Measurements from ENCODE around the gene HOXD1.

DNA sequence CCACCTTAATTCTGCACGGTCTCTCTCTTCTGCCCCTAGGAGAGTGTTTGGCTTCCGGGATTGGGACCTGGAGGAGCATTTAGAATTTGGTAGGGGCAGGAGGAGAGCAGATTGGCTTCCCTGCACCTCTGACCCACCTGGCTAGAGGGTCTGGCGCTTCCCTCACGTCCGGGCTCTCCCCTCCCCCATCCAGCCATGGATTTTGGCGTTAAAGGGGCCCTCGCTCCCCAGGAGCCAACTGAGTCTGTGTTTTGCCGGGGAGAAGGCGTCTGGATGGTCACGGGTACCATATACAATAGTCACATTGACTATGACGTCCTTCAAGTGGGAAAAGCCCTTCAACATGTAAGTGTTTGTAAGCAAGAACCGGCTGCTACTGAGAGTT is 24.8 kb upstream of the HOXD1 start:
- TF ChIP-seq POLR2A (IDR thresholded peaks at IDR 0.05): no peak
- TF ChIP-seq, protein P1, sequence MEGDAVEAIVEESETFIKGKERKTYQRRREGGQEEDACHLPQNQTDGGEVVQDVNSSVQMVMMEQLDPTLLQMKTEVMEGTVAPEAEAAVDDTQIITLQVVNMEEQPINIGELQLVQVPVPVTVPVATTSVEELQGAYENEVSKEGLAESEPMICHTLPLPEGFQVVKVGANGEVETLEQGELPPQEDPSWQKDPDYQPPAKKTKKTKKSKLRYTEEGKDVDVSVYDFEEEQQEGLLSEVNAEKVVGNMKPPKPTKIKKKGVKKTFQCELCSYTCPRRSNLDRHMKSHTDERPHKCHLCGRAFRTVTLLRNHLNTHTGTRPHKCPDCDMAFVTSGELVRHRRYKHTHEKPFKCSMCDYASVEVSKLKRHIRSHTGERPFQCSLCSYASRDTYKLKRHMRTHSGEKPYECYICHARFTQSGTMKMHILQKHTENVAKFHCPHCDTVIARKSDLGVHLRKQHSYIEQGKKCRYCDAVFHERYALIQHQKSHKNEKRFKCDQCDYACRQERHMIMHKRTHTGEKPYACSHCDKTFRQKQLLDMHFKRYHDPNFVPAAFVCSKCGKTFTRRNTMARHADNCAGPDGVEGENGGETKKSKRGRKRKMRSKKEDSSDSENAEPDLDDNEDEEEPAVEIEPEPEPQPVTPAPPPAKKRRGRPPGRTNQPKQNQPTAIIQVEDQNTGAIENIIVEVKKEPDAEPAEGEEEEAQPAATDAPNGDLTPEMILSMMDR (IDR thresholded peaks at IDR 0.05): no peak

All from thyroid gland (tissue), 4 donors.